ENCODE measurements around the gene SVEP1. TPM values are rescaled to one million over a fixed set of nuclear protein-coding genes. Genes with fewer than 3 reads are reported as not detected.
"Not testable (repeated sequence)": the region's sequence is repeated elsewhere in the genome, so short reads cannot be mapped to it uniquely, and the experiment has no call there.

The SVEP1 gene
- total RNA-seq, 1 donor from 2014 or later = 6.7 TPM

- intact Hi-C loops (cut with DNase I) = no loop called here
Observed at GRCh38 chr9:110532908-110533665, 46.5 kb downstream of the SVEP1 start.

GRCh38 chr9:110531776-110532175, 47.8 kb downstream of the SVEP1 start:
- intact Hi-C loops (cut with DNase I) = no loop called here
- DNase-seq (ENCODE audit: low spot score) = no peak

More at GRCh38 chr9:110532908-110533665, 46.5 kb downstream of the SVEP1 start:
- no peak for DNase-seq (ENCODE audit: low spot score)

GRCh38 chr9:110531241-110531640, 48.3 kb downstream of the SVEP1 start:
- DNase-seq (ENCODE audit: low spot score); intact Hi-C loops (cut with DNase I): not testable (repeated sequence)

- intact Hi-C loops (cut with DNase I) = no loop called here
- no peak for DNase-seq (ENCODE audit: low spot score)
Observed at GRCh38 chr9:110528645-110529044, 50.9 kb downstream of the SVEP1 start.

- DNase-seq (ENCODE audit: low spot score) = no peak
- intact Hi-C loops (cut with DNase I) = no loop called here
Observed at GRCh38 chr9:110526426-110526825, 53.1 kb downstream of the SVEP1 start.

GRCh38 chr9:110521206-110521605, 58.3 kb downstream of the SVEP1 start:
- DNase-seq (ENCODE audit: low spot score) = no peak
- intact Hi-C loops (cut with DNase I) = no loop called here

GRCh38 chr9:110520120-110520701, 59.3 kb downstream of the SVEP1 start:
- DNase-seq (ENCODE audit: low spot score) = no peak
- intact Hi-C loops (cut with DNase I) = no loop called here

GRCh38 chr9:110517483-110517882, 62.1 kb downstream of the SVEP1 start:
- DNase-seq (ENCODE audit: low spot score) = no peak
- intact Hi-C loops (cut with DNase I) = no loop called here

- DNase-seq (ENCODE audit: low spot score) = no peak
- intact Hi-C loops (cut with DNase I) = no loop called here
Observed at GRCh38 chr9:110514897-110515296, 64.6 kb downstream of the SVEP1 start.

GRCh38 chr9:110512817-110513216, 66.7 kb downstream of the SVEP1 start:
- no peak for DNase-seq (ENCODE audit: low spot score)
- intact Hi-C loops (cut with DNase I) = no loop called here

- DNase-seq (ENCODE audit: low spot score) = no peak
- intact Hi-C loops (cut with DNase I) = no loop called here
Observed at GRCh38 chr9:110509792-110510191, 69.7 kb downstream of the SVEP1 start.

- DNase-seq (ENCODE audit: low spot score) = no peak
- intact Hi-C loops (cut with DNase I) = no loop called here
Observed at GRCh38 chr9:110502842-110503241, 76.7 kb downstream of the SVEP1 start.

- DNase-seq (ENCODE audit: low spot score) = no peak
- intact Hi-C loops (cut with DNase I) = no loop called here
Observed at GRCh38 chr9:110499608-110500007, 79.9 kb downstream of the SVEP1 start.

- intact Hi-C loops (cut with DNase I) = no loop called here
- DNase-seq (ENCODE audit: low spot score) = no peak
Observed at GRCh38 chr9:110487196-110487595, 92.3 kb downstream of the SVEP1 start.

GRCh38 chr9:110486218-110486617, 93.3 kb downstream of the SVEP1 start:
- intact Hi-C loops (cut with DNase I) = no loop called here
- no peak for DNase-seq (ENCODE audit: low spot score)

- intact Hi-C loops (cut with DNase I) = no loop called here
- DNase-seq (ENCODE audit: low spot score) = no peak
Observed at GRCh38 chr9:110479481-110479880, 100.1 kb downstream of the SVEP1 start.

GRCh38 chr9:110476251-110476650, 103.3 kb downstream of the SVEP1 start:
- intact Hi-C loops (cut with DNase I) = no loop called here
- no peak for DNase-seq (ENCODE audit: low spot score)

- DNase-seq (ENCODE audit: low spot score) = no peak
- intact Hi-C loops (cut with DNase I) = no loop called here
Observed at GRCh38 chr9:110472111-110472510, 107.4 kb downstream of the SVEP1 start.

- intact Hi-C loops (cut with DNase I) = no loop called here
- DNase-seq (ENCODE audit: low spot score) = no peak
Observed at GRCh38 chr9:110468950-110469349, 110.6 kb downstream of the SVEP1 start.

GRCh38 chr9:110465190-110465589, 114.4 kb downstream of the SVEP1 start:
- intact Hi-C loops (cut with DNase I) = no loop called here

GRCh38 chr9:110464321-110464720, 115.2 kb downstream of the SVEP1 start:
- no peak for DNase-seq (ENCODE audit: low spot score)
- intact Hi-C loops (cut with DNase I) = no loop called here

More at GRCh38 chr9:110465190-110465589, 114.4 kb downstream of the SVEP1 start:
- DNase-seq (ENCODE audit: low spot score) = no peak

Data from cardiac septum (tissue), 1 donor.